ENCODE measurements around the gene SLC10A3. TPM values are rescaled to one million over a fixed set of nuclear protein-coding genes. Genes with fewer than 3 reads are reported as not detected.

SLC10A3 gene
- total RNA-seq, 1 donor from 2014 or later: 7.8 TPM

GRCh38 chrX:154449618-154450017 lies 40.8 kb downstream of the SLC10A3 start:
- TF ChIP-seq, protein P1, sequence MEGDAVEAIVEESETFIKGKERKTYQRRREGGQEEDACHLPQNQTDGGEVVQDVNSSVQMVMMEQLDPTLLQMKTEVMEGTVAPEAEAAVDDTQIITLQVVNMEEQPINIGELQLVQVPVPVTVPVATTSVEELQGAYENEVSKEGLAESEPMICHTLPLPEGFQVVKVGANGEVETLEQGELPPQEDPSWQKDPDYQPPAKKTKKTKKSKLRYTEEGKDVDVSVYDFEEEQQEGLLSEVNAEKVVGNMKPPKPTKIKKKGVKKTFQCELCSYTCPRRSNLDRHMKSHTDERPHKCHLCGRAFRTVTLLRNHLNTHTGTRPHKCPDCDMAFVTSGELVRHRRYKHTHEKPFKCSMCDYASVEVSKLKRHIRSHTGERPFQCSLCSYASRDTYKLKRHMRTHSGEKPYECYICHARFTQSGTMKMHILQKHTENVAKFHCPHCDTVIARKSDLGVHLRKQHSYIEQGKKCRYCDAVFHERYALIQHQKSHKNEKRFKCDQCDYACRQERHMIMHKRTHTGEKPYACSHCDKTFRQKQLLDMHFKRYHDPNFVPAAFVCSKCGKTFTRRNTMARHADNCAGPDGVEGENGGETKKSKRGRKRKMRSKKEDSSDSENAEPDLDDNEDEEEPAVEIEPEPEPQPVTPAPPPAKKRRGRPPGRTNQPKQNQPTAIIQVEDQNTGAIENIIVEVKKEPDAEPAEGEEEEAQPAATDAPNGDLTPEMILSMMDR (conservative IDR thresholded peaks at IDR 0.05): no peak
- peaks cover 4% of the 10 kb centered on the region for H3K36me3 Mint-ChIP-seq (ENCODE audit: low read depth)
- no peaks in the 10 kb centered on the region for H3K27me3 Mint-ChIP-seq (ENCODE audit: low read depth)
- no peaks in the 10 kb centered on the region for H3K4me1 Mint-ChIP-seq
- DNase-seq (ENCODE audit: low read depth, low spot score): no peak
- no peak overlapping the region for H3K27ac Mint-ChIP-seq (ENCODE audit: unreplicated experiment)
- H3K4me3 Mint-ChIP-seq: no peak overlapping the region
- no peaks in the 10 kb centered on the region for H3K9me3 Mint-ChIP-seq

GRCh38 chrX:154448484-154448883 lies 41.9 kb downstream of the SLC10A3 start:
- H3K4me1 Mint-ChIP-seq: peaks cover 1% of the 10 kb centered on the region
- H3K9me3 Mint-ChIP-seq: no peaks in the 10 kb centered on the region
- H3K36me3 Mint-ChIP-seq (ENCODE audit: low read depth): no peaks in the 10 kb centered on the region
- TF ChIP-seq, protein P1 (conservative IDR thresholded peaks at IDR 0.05): no peak
- H3K27ac Mint-ChIP-seq (ENCODE audit: unreplicated experiment): no peak overlapping the region
- DNase-seq (ENCODE audit: low read depth, low spot score): no peak
- H3K27me3 Mint-ChIP-seq (ENCODE audit: low read depth): no peaks in the 10 kb centered on the region
- no peak overlapping the region for H3K4me3 Mint-ChIP-seq

DNA sequence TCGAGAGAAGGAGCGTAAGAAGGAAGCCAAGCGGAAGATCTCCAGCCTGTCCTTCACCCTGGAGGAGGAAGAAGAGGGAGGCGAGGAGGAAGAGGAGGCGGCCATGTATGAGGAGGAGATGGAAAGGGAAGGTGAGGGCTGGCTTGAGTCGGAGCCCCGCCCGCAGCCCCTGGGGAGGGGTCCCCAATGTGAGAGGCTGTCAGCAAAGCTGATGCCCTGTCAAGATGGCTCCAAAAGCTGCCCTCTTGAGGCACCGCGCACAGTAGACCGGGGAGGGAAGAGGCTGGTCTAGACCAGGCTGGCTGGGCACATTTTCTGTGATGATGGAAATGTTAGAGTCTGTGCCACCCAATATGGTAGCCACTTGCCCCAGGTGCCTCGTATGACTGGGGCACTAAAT lies 44.0 kb downstream of the SLC10A3 start:
- peak overlapping the region; percentile 27 for H3K4me3 Mint-ChIP-seq

GRCh38 chrX:154445776-154446175 lies 44.7 kb downstream of the SLC10A3 start:
- TF ChIP-seq, protein P1 (conservative IDR thresholded peaks at IDR 0.05): no peak
- Mint-ChIP-seq H3K36me3 (ENCODE audit: low read depth) (no peaks in the 10 kb centered on the region), H3K27ac (ENCODE audit: unreplicated experiment) (no peak overlapping the region), H3K9me3 (no peaks in the 10 kb centered on the region), H3K4me1 (peaks cover 6% of the 10 kb centered on the region), H3K27me3 (ENCODE audit: low read depth) (no peaks in the 10 kb centered on the region), H3K4me3 (peak overlapping the region; percentile 65)
- no peak for DNase-seq (ENCODE audit: low read depth, low spot score)

More for the DNA sequence above, 44.0 kb downstream of the SLC10A3 start:
- H3K9me3 Mint-ChIP-seq: no peaks in the 10 kb centered on the region
- TF ChIP-seq, protein P1 (conservative IDR thresholded peaks at IDR 0.05): no peak
- no peak for DNase-seq (ENCODE audit: low read depth, low spot score)
- H3K36me3 Mint-ChIP-seq (ENCODE audit: low read depth): no peaks in the 10 kb centered on the region
- no peaks in the 10 kb centered on the region for H3K27me3 Mint-ChIP-seq (ENCODE audit: low read depth)
- peaks cover 6% of the 10 kb centered on the region for H3K4me1 Mint-ChIP-seq
- no peak overlapping the region for H3K27ac Mint-ChIP-seq (ENCODE audit: unreplicated experiment)

- Mint-ChIP-seq H3K27ac (ENCODE audit: unreplicated experiment) (no peak overlapping the region), H3K4me1 (peaks cover 6% of the 10 kb centered on the region), H3K4me3 (peak overlapping the region; percentile 27), H3K27me3 (ENCODE audit: low read depth) (no peaks in the 10 kb centered on the region), H3K9me3 (no peaks in the 10 kb centered on the region), H3K36me3 (ENCODE audit: low read depth) (no peaks in the 10 kb centered on the region)
- no peak for DNase-seq (ENCODE audit: low read depth, low spot score)
- TF ChIP-seq, protein P1 (conservative IDR thresholded peaks at IDR 0.05): no peak
Observed at GRCh38 chrX:154444755-154445246, 45.6 kb downstream of the SLC10A3 start.

Data from neural crest cell (in vitro differentiated cells).